Measurements from ENCODE around the gene C16orf87.

C16orf87 gene

GRCh38 chr16:46746821-46747776 is 83.9 kb downstream of the C16orf87 start:
- H3K4me1 ChIP-seq (ENCODE audit: insufficient read depth, low read length, poor library complexity, severe bottlenecking): peaks cover 5% of the 10 kb centered on the region
- no peak overlapping the region for H3K4me3 ChIP-seq (ENCODE audit: low read length, poor library complexity, severe bottlenecking)
- H2AFZ ChIP-seq (ENCODE audit: low read length): no peak overlapping the region
- H3F3A ChIP-seq (ENCODE audit: low read depth): no peaks in the 10 kb centered on the region
- H3K9me2 ChIP-seq (replicated peaks; ENCODE audit: low read depth, low read length): no peaks in the 10 kb centered on the region
- H3K9ac ChIP-seq (ENCODE audit: low read depth, low read length, poor library complexity, severe bottlenecking): no peak overlapping the region
- no peaks in the 10 kb centered on the region for H3K27me3 ChIP-seq (ENCODE audit: insufficient read depth, low read length, poor library complexity, severe bottlenecking)
- H4K20me1 ChIP-seq (ENCODE audit: insufficient read depth, low read length, poor library complexity, severe bottlenecking): no peaks in the 10 kb centered on the region
- H3K79me2 ChIP-seq (ENCODE audit: insufficient read depth, low read length): no peaks in the 10 kb centered on the region
- H3K9me3 ChIP-seq (ENCODE audit: insufficient read depth, low read depth, low read length): no peaks in the 10 kb centered on the region
- no peaks in the 10 kb centered on the region for H3K36me3 ChIP-seq (ENCODE audit: insufficient read depth, low read length)
- H3K4me2 ChIP-seq (ENCODE audit: low read depth, low read length, poor library complexity, severe bottlenecking): no peak overlapping the region
- no peak for TF ChIP-seq CTCF (conservative IDR thresholded peaks at IDR 0.05; ENCODE audit: low read length)
- TF ChIP-seq EZH2phosphoT487 (IDR thresholded peaks at IDR 0.05; ENCODE audit: borderline replicate concordance): no peak
